SK-N-SH treated with all-trans-retinoic acid at 6 μM for 48 hours (cell line): ENCODE data around the gene CCSER1.

Experiments
- BACH2 ChIP-seq: fragments of 250-450 bp; sonication (Bioruptor Pico); IDR thresholded peaks from 2 replicates; pipeline ENCODE4 v1.9.0; 2021; ENCODE audit warnings: mild to moderate bottlenecking, borderline replicate concordance
- CSDC2 ChIP-seq: fragments of 250-450 bp; sonication (Bioruptor Pico); IDR thresholded peaks from 2 replicates; pipeline ENCODE4 v1.5.0; 2020; ENCODE audit warnings: mild to moderate bottlenecking, moderate library complexity
- PATZ1 ChIP-seq: fragments of 250-450 bp; sonication (Bioruptor Pico); IDR thresholded peaks from 2 replicates; pipeline ENCODE4 v1.8.0; 2020; ENCODE audit warnings: mild to moderate bottlenecking, moderate library complexity, borderline replicate concordance
- POU6F1 ChIP-seq: fragments of 250-450 bp; sonication (Bioruptor Pico); IDR thresholded peaks from 2 replicates; pipeline ENCODE4 v1.8.0; 2021; ENCODE audit warnings: low read depth, mild to moderate bottlenecking, moderate library complexity, borderline replicate concordance
- ZC3H10 ChIP-seq: fragments of 250-450 bp; sonication (Bioruptor Pico); IDR thresholded peaks from 2 replicates; pipeline ENCODE4 v1.5.1; 2021; ENCODE audit warnings: mild to moderate bottlenecking, moderate library complexity
- ZNF565 ChIP-seq: fragments of 450-650 bp; formaldehyde crosslinking; conservative IDR thresholded peaks from 2 replicates; pipeline ENCODE4 v1.5.0; 2020; ENCODE audit warnings: low read depth, mild to moderate bottlenecking, moderate library complexity
- ZNF8 ChIP-seq: fragments of 450-650 bp; formaldehyde crosslinking; IDR thresholded peaks from 2 replicates; pipeline ENCODE4 v1.5.0; 2020; ENCODE audit warnings: mild to moderate bottlenecking, moderate library complexity

- TF ChIP-seq ZC3H10 (CRISPR knock-in tag) (no peak), ZNF8 (no peak), ZNF565 (CRISPR knock-in tag) (no peak), CSDC2 (CRISPR knock-in tag) (no peak), POU6F1 (CRISPR knock-in tag) (no peak), BACH2 (no peak), PATZ1 (CRISPR knock-in tag) (no peak)
Measured at GRCh38 chr4:90572996-90573395, 445.8 kb downstream of the CCSER1 start.
